ENCODE data around the gene MPND.

Gene MPND

GRCh38 chr19:4359627-4360000, 16.3 kb downstream of the MPND start:
- no peak for TF ChIP-seq OSR1 (CRISPR knock-in tag; IDR thresholded peaks at IDR 0.05)
- TF ChIP-seq ZC3H10 (CRISPR knock-in tag; IDR thresholded peaks at IDR 0.05), result no peak
- TF ChIP-seq RARB (CRISPR knock-in tag; IDR thresholded peaks at IDR 0.05), result no peak
- TF ChIP-seq PATZ1 (CRISPR knock-in tag; IDR thresholded peaks at IDR 0.05; ENCODE audit: borderline replicate concordance), result no peak
- no peak for TF ChIP-seq TCF4 (CRISPR knock-in tag; IDR thresholded peaks at IDR 0.05; ENCODE audit: borderline replicate concordance)
- TF ChIP-seq CREB5 (CRISPR knock-in tag; IDR thresholded peaks at IDR 0.05; ENCODE audit: low read depth), result no peak
- no peak for TF ChIP-seq POU6F1 (CRISPR knock-in tag; IDR thresholded peaks at IDR 0.05; ENCODE audit: borderline replicate concordance, low read depth)
- TF ChIP-seq GLIS3 (CRISPR knock-in tag; IDR thresholded peaks at IDR 0.05), result no peak
- TF ChIP-seq ARNTL (CRISPR knock-in tag; IDR thresholded peaks at IDR 0.05; ENCODE audit: borderline replicate concordance, low read depth), result no peak
- TF ChIP-seq CSDC2 (CRISPR knock-in tag; IDR thresholded peaks at IDR 0.05), result no peak
- no peak for TF ChIP-seq ZNF8 (CRISPR knock-in tag; IDR thresholded peaks at IDR 0.05)
- TF ChIP-seq CSRNP3 (CRISPR knock-in tag; IDR thresholded peaks at IDR 0.05), result no peak
- TF ChIP-seq ZFP30 (CRISPR knock-in tag; IDR thresholded peaks at IDR 0.05), result no peak
- TF ChIP-seq TOX (CRISPR knock-in tag; IDR thresholded peaks at IDR 0.05; ENCODE audit: borderline replicate concordance), result no peak
- no peak for TF ChIP-seq ZNF565 (CRISPR knock-in tag; conservative IDR thresholded peaks at IDR 0.05; ENCODE audit: low read depth)
- no peak for TF ChIP-seq ZNF70 (CRISPR knock-in tag; IDR thresholded peaks at IDR 0.05)
- no peak for TF ChIP-seq SNAI2 (CRISPR knock-in tag; IDR thresholded peaks at IDR 0.05)
- no peak for TF ChIP-seq ESRRG (CRISPR knock-in tag; IDR thresholded peaks at IDR 0.05)
- no peak for TF ChIP-seq BACH2 (CRISPR knock-in tag; IDR thresholded peaks at IDR 0.05; ENCODE audit: borderline replicate concordance)
- no peak for ATAC-seq

- no peak for ATAC-seq
- no peak for TF ChIP-seq TOX (CRISPR knock-in tag; IDR thresholded peaks at IDR 0.05; ENCODE audit: borderline replicate concordance)
- TF ChIP-seq ZNF565 (CRISPR knock-in tag; conservative IDR thresholded peaks at IDR 0.05; ENCODE audit: low read depth), result no peak
- no peak for TF ChIP-seq ZNF8 (CRISPR knock-in tag; IDR thresholded peaks at IDR 0.05)
- TF ChIP-seq POU6F1 (CRISPR knock-in tag; IDR thresholded peaks at IDR 0.05; ENCODE audit: borderline replicate concordance, low read depth), result no peak
- TF ChIP-seq CREB5 (CRISPR knock-in tag; IDR thresholded peaks at IDR 0.05; ENCODE audit: low read depth), result no peak
- TF ChIP-seq ARNTL (CRISPR knock-in tag; IDR thresholded peaks at IDR 0.05; ENCODE audit: borderline replicate concordance, low read depth), result no peak
- TF ChIP-seq ISL1 (CRISPR knock-in tag; IDR thresholded peaks at IDR 0.05), result no peak
- no peak for TF ChIP-seq BACH2 (CRISPR knock-in tag; IDR thresholded peaks at IDR 0.05; ENCODE audit: borderline replicate concordance)
- no peak for TF ChIP-seq CSRNP3 (CRISPR knock-in tag; IDR thresholded peaks at IDR 0.05)
Measured at GRCh38 chr19:4360081-4360569, 16.8 kb downstream of the MPND start.
